GM12872 (cell line): ENCODE data around the gene TRPC4.

Source experiments
- CTCF ChIP-seq: IDR thresholded peaks from 3 replicates; pipeline ENCODE4 v1.5.1; 2011; ENCODE audit warnings: low read depth, mild to moderate bottlenecking, low read length, moderate library complexity; ENCODE audit not compliant: insufficient read depth

TRPC4 gene

GRCh38 chr13:37700887-37701286, 168.7 kb downstream of the TRPC4 start:
- TF ChIP-seq CTCF = no peak

GRCh38 chr13:37695200-37695599, 174.4 kb downstream of the TRPC4 start:
- no peak for TF ChIP-seq CTCF

GRCh38 chr13:37690361-37690760, 179.2 kb downstream of the TRPC4 start:
- no peak for TF ChIP-seq CTCF

GRCh38 chr13:37686501-37686900, 183.1 kb downstream of the TRPC4 start:
- no peak for TF ChIP-seq CTCF

GRCh38 chr13:37685206-37685605, 184.4 kb downstream of the TRPC4 start:
- TF ChIP-seq CTCF = no peak

- no peak for TF ChIP-seq CTCF
Observed at GRCh38 chr13:37682496-37682895, 187.1 kb downstream of the TRPC4 start.

GRCh38 chr13:37681281-37682032, 188.1 kb downstream of the TRPC4 start:
- TF ChIP-seq CTCF = no peak

GRCh38 chr13:37680137-37680536, 189.4 kb downstream of the TRPC4 start:
- no peak for TF ChIP-seq CTCF
